Measurements from ENCODE around the gene AMELX.

AMELX gene

DNA sequence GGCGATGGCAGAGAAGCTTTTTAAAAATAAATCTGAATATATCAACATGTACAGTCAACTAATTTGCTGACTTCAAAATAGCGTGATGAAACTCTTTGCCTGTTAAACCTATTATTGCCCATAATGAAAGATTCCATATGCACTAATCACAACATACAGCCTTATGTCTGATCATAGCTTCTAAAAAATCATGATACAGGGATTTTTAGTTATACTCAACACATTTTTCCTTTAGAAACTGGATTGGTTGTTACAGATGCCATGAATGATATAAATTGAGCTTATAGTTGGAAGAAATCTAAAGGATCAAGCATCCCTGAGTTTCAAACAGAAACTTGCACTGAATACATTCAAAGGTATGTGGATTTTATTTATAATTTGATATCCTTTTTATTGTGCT lies at the start of gene AMELX:
Gene AMELX, plus strand, starts transcription at position 301 of the 400 bp plus-strand sequence. CDS start 1,376 bp downstream, outside the sequence.
- no peak for DNase-seq (ENCODE audit: low spot score)

DNA sequence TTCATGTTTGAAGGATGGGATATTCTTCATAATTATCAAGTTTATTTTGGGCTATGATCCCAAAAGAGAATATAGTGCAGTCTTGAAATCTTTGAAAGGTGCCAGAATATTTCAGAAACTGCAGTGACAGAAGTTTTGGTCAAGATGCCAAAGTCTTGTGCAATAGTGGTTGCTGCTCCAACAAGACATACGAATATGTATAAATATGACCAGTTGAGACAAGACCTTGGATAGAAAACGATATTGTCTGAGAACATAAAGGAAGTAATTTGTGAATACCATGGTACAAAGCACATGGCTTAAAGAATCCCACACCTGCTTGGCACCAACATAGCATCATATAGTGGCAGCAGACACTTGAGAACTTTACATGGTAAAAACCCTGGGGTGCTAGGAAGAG lies 48.6 kb upstream of the AMELX start:
- no peak for DNase-seq (ENCODE audit: low spot score)

DNA sequence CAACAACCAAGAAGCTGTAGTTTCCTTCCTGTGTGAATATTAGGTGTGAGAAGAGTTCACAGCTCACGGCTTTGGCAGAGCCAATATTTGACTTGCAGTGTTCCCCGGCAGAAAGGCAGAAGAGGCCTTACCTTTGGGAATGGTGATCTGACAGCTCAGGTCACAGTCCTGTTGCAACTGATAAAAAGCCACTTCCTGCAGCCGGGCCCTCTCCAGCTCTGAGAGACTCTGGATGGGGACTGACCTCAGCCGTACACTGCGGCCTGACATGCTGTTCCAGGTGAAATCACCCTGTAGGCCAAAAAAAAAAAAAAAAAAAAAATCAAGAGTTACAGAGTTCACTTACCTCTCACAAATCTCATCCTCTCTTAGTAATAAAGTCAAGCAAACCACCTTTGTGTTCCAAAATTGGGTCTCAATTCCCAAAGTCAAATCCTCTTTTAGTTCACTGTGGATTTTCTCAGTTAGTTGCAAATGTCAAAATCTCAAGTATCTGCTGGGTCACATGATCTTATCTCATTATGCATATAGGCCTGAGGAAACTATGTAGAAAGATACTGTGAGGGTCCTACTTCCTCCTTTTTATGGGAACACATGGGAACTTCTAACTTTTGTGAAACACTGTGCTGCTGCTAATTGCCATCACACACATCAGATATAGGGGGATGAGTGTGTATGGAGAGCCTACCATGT lies 38.6 kb upstream of the AMELX start:
- DNase-seq (ENCODE audit: low spot score) = no peak

DNA sequence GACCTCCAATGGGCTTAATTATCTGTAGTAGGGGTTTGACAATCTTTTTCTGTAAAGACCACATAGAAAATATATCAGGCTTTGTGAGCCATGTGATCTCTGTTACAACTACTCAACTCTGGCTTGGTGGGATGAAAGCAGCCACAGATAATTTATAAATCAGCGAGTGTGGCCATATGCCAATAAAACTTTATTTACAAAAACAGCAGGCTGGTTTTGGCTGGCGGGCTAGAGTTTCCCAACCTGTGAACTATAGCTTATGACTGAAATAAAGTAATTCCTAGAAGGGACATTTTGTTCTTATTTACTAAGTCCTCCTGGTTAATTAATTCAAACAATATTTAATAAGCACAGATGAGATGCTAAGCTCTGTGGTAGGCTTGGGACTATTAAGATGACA lies 35.9 kb upstream of the AMELX start:
- no peak for DNase-seq (ENCODE audit: low spot score)

DNA sequence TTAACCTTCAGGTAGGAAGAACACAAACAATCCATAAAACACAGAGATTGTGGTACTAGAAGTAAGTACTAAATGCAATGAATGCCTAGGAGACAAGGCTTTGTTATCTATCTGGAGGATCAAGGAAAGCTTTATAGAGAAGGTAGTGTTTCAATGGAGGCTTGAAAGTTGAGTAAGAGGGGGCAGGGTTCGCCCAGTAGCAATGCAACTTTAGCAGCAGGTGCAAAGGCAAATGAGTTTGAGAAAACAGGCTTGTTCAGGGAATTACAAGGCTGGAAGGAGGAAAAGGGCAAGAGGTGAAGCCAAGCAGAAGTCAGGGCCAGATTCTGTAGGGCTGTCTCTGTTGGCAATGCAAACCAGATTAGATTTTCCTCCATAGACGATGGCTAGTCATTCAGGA lies 35.5 kb upstream of the AMELX start:
- DNase-seq (ENCODE audit: low spot score) = no peak

DNA sequence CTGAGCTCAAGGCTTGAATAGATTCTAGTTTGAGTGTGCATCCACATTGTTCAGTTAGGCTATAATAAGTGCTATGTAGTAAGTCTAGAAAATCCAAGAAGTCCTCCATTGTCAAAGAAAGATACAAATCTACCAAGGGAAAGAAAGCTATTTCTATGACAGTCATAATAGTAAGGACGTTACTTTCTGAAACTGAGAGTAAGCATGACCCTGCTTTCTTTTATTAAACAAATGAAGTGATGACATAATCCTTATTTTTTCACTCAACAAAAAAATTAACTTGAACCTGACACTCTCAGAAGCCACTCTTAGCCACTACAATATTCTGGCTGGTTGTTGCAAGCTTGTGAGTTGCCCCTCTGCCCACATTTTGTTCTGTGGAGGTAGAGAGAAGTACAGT lies 33.8 kb upstream of the AMELX start:
- DNase-seq (ENCODE audit: low spot score) = no peak

DNA sequence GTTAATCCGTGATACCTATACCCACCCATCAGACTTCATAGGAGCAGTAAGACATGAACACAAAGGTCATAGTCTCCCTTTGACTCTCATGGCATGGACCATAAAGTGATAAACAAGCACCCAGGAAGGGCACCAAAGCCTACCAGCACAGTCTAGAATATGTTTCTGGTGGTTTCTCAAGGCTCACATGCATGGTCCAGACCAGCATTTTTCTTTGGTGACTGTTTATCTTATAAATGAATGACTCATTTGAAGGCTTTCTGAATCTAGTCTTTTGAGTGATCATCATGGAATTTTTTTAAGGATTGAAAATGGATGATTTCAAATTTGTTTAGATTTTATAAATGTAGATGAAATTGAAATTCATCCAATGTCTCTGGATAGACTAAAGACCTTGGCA lies 32.0 kb upstream of the AMELX start:
- DNase-seq (ENCODE audit: low spot score) = peak; percentile 52

DNA sequence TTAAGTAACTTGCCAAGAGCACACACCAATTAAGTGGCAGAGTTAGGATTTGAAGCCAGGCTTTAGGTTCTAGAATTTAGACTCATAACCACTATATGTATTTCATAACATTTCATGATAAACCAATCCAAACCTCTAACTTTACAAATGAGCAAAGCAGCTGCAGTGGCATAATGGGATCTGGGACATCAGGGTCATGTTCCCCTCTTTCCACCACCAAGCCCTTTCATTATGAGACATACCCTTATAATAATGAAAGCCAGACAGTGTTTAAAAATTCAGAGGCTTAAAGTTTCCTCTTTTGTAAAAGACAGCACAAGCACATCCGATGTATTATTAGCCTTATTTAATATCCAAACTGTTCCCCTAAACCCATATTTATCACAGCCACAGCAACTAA lies 28.3 kb upstream of the AMELX start:
- DNase-seq (ENCODE audit: low spot score) = no peak

DNA sequence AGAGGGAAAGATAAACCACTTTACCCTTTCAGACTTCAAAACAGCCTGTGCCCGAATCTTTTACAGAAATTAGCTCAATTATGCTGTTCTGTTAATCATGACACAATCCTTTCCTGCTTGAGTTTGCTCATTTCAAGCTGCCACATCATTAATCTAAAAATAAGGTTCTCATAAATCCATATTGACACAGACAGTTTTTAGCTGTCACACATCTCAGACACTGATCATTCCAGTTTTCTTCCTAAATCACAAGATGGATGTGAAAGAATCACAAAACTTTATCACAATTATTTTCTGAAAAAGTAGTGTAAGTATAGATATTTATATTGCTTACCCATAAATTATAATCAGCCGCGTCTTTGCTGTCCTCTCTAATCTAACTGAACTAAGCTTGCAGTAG lies 27.9 kb upstream of the AMELX start:
- DNase-seq (ENCODE audit: low spot score) = no peak

DNA sequence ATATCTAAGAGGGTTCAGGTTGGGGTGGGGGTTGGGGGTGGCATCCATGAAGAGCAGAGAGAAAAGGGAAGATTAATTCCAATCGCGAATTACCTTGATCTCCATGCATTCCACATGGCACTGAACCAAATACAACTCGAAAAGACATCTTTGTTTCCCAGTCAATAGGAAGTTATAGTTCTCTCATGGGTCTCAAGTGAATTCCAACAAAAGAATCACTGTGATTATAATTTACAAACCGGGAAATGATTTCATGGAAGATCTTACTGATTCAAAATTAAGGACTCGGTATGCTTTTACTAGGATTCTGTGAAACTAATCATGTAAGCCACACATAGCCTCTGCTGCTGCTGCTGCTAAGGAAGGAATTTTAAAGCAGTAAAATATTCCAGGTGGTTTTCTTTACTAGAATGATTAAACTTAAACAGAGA lies 26.6 kb upstream of the AMELX start:
- DNase-seq (ENCODE audit: low spot score) = no peak

DNA sequence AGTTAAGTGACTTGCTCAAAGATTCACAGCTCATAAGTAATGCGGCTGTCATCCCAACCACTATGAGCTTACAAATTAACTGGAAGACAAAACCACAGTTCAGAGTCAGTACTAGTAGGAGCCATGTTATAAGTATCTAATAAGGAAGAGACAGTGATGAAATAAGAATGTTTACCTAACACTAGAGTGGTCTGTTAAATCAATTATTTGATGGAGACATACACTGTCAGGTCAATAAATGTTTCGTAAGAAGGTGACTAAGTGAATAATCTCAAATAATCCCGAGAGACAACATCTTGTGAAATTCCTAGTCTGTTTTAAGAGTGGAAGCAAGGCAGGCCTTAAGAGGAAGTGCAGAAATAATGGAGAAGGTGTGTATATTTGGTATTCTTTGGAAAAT lies 25.8 kb upstream of the AMELX start:
- peak; percentile 84 for DNase-seq (ENCODE audit: low spot score)

DNA sequence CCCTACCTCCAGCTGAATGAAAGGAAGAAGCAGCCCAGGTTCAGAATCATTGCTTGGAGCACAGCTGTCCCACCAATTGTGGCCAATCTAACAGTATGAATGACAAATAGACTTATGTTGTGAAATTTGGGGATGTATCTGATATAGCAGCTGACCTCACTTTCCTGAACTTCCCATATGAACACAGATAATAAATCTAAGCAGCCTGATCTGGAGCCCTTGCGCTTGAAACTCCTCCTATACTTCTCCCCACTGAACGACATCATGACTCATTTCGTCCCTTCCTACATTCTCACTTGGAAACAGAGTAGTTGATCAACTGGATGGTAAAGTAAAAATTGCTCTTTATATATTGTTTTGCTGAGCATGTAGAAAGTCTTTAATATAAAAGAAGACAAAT lies 24.2 kb upstream of the AMELX start:
- DNase-seq (ENCODE audit: low spot score) = no peak

DNA sequence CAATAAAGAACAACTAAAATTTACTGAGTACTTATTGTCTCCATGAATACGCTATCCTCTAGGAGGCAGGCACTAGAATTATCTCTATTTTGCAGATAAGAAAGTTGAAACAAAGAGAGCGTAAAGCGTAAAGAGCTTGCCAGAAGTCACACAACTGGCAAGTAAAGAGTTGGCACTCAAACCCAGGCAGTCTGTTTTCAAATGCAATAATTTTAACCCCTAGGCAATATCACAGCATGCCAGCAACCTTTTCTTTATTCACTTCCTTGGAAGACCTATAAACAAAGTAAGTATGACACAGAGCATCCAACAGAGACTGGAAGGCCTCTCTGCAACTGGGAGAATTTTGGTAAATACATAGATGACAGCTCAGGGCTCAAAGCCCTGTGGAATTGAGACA lies 23.2 kb upstream of the AMELX start:
- DNase-seq (ENCODE audit: low spot score) = no peak

DNA sequence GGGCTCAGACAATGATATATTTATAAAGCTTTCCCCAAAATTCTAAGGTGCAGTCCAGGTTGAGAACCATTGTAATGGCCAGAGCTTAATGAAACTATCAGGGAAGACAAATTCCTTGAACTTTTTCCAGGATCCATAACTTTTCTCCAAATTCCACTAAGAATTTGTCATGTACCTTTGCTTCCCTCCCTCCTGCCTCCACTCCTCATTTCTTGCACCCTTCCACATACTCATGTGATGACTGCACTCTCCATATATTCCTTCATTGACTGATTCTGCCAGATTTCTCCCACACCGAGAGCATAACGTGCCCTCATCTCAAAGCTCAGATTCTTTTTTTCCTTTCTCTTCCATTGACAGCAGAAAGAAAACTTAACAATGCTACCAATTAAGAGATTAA lies 20.9 kb upstream of the AMELX start:
- DNase-seq (ENCODE audit: low spot score) = no peak

DNA sequence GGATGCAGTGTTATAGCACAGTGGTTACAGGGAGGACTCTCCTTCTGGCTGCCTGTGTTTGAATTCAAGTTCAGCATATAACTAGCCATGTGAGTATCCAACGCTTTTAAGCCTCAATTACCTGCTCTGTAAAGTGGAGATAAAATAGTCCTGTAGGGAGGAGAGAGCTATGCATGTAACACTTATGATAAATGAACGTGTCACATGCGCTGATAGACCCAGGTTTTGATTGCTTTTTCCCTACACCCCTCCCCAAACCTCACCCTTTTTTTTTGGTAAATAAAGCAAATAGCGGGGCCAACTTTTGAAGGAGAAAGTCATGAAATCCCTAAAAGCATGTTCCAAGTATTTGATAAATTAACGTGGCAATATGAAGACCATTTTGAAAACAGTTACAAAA lies 20.4 kb upstream of the AMELX start:
- no peak for DNase-seq (ENCODE audit: low spot score)

DNA sequence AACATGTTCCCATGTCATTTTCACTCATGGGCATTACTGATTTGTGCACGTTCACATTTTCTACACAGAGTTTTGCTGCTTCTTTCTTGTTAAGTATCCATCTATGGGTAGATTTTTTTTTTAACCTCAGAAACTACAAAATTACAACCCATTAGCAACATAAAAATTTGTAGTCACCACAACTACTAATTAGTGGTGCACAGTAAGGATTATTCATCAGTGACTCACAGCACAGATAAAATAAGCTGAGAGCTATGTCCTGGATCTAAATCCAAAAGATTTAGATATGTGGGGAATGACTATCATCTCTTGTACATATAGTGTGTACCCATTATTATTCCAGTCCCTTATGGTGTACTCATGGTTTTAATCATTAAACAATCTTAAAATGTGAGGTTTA lies 19.7 kb upstream of the AMELX start:
- DNase-seq (ENCODE audit: low spot score) = peak; percentile 17

DNA sequence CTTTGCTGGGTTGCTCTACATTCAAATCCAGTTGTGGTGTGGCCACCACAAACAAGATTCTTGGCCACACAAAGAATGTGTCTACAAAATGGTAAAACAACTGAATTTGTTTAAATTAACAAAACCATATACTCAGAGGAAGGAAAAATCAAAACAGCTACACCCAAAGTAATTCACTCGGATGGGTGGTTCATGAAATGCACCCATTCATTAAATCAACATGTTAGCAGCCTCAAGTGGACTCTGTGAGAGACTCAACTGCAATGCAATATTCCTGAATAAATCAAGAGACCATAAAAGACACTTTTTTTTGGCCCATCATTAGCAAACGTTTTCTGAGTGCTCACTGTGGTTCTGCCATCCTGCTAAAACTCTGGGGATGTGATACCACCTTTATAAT lies 11.2 kb upstream of the AMELX start:
- no peak for DNase-seq (ENCODE audit: low spot score)

DNA sequence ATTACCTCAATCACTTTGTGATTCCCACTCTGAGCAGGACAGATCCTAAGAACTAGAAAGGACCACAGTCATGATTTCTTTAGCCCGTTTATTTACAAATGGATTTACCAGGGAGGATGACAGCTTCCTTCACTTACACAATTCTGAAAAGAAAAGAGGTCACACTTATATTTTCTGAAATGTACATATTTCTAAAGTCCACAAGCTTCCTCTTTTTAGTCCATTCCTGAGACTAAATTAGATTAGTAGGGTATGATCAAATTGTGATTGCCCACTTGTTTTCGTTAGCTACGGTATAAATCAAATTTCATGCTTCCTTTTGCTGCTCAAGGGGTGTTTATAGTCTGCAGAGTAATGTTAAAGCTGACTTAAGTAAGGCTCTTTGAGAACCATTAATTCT lies 7.6 kb upstream of the AMELX start:
- no peak for DNase-seq (ENCODE audit: low spot score)

DNA sequence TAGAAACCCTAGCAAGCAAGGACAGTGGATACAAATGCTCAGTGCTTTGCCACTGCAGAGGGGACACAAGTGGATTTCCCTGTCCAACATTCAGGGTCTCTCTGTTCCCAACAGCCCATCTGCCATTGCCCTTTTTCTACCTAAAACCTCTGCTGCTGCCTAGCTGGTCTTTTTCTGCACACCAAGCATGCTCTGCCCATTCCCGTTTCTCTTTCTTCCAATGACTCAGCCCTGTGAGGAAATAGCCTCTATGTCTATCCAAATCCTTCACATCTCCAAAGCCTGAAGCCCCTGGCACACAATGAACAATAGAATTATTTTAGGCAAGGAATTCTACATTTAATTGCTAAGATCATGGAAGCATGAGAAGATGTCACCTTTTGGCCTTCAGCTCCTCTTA lies 5.7 kb upstream of the AMELX start:
- DNase-seq (ENCODE audit: low spot score) = no peak

DNA sequence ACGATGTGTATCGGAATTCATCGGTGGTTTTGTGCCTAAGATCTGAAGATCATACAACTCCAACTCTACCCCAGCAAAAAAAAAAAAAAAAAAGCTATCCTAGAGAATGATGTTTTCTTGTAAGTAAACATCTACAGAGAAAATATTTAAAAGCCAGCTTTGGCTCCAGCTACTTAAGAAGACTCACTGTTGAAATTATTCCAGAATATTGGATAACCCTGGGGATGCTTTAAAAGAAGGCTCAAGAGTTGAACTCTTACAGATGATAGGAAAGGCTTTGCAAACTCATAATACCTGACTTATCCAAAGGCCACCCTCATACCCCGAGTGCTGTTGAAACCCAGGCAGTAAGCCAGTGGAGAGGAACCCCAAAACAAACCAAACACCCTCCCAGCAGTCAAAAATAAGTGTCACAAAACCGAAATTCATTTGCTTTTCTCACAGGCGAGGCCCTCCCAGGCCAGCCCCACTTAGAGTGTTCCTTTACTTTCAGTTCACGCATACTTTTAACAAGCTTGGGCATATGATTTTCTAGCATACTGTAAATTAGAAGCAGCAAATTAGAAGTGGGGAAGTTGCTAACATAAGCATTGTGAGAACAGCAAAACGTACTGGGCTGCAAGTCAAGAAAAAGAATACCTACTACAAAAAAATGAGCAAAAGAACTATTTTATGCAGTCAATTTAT lies 2.7 kb upstream of the AMELX start:
- no peak for DNase-seq (ENCODE audit: low spot score)

DNA sequence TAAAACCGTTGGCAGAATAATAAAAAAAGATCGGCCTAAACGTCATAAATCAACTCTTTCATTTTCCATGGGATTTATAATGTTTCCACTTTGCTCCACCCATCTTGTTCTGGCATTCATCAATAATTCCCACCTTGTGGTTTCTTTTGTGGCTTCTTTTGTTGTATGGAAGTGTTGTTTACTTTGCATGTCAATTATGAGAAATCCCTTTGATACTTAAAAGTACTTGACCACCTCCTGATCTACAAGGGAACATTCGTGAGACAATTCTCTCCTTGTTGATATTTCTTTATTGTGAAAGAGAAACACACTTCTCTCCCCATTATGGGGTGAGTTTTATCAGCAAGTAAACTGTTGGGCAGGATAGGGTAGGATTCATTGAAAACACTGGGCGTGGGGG lies 2.8 kb downstream of the AMELX start:
- DNase-seq (ENCODE audit: low spot score) = no peak

DNA sequence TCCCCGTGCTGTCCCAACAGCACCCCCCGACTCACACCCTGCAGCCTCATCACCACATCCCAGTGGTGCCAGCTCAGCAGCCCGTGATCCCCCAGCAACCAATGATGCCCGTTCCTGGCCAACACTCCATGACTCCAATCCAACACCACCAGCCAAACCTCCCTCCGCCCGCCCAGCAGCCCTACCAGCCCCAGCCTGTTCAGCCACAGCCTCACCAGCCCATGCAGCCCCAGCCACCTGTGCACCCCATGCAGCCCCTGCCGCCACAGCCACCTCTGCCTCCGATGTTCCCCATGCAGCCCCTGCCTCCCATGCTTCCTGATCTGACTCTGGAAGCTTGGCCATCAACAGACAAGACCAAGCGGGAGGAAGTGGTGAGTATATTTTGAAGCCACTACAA lies 5.4 kb downstream of the AMELX start:
- no peak for DNase-seq (ENCODE audit: low spot score)

DNA sequence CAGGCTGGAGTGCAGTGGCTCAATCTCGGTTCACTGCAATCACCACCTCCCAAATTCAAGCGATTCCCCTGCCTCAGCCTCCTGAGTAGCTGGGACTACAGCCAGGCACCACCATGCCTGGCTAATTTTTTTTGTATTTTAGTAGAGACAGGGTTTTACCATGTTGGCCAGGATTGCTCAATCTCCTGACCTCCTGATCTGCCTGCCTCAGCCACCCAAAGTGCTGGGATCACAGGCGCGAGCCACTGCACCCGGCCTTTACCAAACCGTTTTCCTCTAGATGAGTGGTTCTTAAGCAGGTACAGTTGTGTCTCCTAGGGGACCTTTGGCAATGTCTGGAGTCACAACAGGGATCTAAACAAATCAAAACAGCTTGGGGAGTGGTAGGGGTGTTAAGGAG lies 11.6 kb downstream of the AMELX start:
- no peak for DNase-seq (ENCODE audit: low spot score)

DNA sequence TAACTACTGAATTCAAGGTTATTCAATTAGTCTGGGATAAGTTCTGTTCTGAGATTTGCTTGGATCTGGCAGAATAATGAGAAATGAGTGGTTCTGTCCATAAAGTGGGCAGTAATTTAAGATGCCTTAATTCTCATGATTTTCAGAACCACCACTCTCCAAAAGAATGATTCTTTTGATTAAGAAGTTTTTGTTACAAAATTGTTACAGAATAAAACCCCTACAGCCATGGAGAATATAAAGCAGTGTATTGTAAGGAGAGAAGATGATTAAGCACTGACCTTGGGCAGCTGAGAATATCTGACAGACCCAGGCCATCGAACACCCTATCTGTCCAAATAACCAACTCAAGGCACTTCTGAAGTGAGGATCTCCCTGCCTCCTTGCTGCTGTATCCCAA lies 12.4 kb downstream of the AMELX start:
- no peak for DNase-seq (ENCODE audit: low spot score)
